G401.6 (cell line): ENCODE results near the gene MLC1.
"Not testable (repeated sequence)": the region's sequence is repeated elsewhere in the genome, so short reads cannot be mapped to it uniquely, and the experiment has no call there.

Experiments
- FAIRE-seq: peaks from 2 replicates; lab custom pipeline; 2012; peaks lifted over from hg19 to GRCh38; lab: Jason Lieb, UNC

MLC1 gene

GRCh38 chr22:50102946-50103345 is 17.7 kb upstream of the MLC1 start:
- no peak for FAIRE-seq

GRCh38 chr22:50101870-50102565 is 16.8 kb upstream of the MLC1 start:
- FAIRE-seq = no peak

GRCh38 chr22:50098052-50098451 is 12.8 kb upstream of the MLC1 start:
- FAIRE-seq = peak; percentile 77

GRCh38 chr22:50092342-50092741 is 7.1 kb upstream of the MLC1 start:
- no peak for FAIRE-seq

- no peak for FAIRE-seq
Measured at GRCh38 chr22:50091092-50091768, 6.0 kb upstream of the MLC1 start.

GRCh38 chr22:50090412-50090714 is 5.1 kb upstream of the MLC1 start:
- FAIRE-seq = no peak

DNA sequence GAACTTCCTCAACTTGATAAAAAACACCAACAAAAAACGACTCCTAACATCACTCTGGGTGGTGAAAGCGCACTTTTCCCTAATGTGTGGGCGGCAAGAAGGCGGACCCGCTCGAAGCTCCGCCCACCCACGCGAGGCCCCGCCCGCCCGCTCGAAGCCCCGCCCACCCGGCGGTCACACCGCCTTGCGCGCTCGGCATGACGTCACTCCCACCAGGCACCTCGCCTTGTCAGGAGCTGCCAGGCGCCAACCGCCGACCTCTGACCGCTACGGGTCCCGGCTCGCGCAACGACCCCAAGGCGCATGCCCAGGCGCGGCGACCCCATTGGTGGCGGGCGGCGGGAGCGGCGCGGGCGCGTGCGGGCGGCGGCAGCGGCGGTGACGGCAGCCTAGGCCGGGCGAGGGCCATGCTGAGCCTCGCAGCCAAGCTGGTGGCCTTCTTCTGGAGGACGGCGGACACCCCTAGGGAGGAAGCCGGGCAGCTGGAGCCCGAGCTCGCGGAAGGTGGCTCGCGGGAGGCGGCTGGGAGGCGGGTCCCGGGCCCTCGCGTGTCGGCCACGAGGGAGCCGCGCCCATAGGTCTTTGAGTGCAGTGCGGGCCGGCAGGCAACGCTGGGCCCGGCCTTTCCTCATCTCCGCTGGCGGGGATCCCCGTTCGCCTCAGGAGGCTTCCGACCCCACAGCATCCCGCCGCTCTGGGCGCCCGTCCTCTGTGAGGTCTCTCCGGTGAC is 4.6 kb upstream of the MLC1 start, which contains the start of gene MOV10L1:
TSS of gene MOV10L1 (plus strand) at position 325 of the 730 bp plus-strand sequence. CDS start at position 408, 83 bp downstream.
- FAIRE-seq = no peak

GRCh38 chr22:50089231-50089630 is 4.0 kb upstream of the MLC1 start:
- no peak for FAIRE-seq

GRCh38 chr22:50088096-50088495 is 2.9 kb upstream of the MLC1 start:
- FAIRE-seq = no peak

- FAIRE-seq = no peak
Measured at GRCh38 chr22:50087646-50088045, 2.4 kb upstream of the MLC1 start.

GRCh38 chr22:50086975-50087374 is 1.7 kb upstream of the MLC1 start:
- not testable (repeated sequence) for FAIRE-seq

DNA sequence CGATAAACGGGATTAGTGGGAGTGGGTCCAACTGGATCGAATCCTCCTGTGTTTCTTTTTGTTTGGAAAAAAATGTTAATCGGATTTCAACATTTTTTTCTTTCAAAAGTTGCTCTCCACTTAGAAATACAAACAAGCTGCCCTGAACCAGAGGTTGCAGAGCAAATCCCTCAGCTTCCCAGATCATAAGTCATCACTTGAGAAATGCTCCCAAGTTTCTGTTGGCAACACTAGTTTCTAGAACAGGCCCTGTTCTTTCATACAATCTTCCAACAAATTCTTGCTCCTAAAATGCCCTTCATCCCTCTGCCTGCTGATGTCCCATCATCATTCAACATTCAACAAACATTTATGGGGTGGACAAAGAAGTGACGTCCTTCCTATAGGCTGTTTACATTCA is 1.3 kb upstream of the MLC1 start:
- FAIRE-seq = no peak

DNA sequence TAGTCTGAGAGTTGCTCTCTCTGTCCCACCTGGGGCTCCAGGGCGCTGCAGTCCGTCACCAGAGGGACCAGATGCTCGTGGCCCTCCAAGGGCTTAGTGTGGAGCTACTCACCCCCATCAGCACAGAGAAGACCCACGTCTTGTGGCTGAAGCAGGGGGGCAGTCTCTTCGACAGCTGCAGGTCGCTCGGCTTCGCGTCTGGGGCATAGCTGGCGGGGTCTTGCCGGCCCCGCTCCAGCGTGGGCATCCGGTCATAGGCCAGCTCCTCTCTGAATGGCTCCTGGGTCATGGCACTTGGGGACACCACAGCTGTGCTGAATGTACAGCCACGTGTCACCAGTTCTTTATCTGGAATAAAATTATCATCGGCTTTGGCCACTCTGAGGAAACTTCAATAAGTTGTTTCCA is 608 bp downstream of the MLC1 start:
- FAIRE-seq = no peak

DNA sequence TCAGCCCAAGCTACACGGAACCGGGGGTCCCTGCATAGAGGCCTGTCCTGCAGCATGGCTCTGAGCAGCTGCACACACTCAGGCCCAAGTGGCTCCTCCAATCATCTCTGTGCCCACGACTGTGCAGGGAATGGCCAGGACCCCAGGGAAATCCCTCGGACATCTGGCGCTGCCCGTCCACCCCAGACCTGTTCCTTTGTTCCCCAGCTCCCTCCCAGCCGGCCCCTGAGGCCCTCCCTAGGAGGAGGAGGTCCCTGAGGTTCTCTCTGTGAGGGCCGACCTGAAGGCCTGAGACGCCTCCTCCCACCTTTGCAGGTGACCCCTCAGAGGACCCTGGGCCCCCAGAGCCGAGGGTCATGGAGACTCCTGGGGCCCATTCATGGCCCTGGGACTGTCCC is 1.1 kb downstream of the MLC1 start:
- FAIRE-seq = no peak

- no peak for FAIRE-seq
Measured at GRCh38 chr22:50083462-50084079, 1.7 kb downstream of the MLC1 start.

DNA sequence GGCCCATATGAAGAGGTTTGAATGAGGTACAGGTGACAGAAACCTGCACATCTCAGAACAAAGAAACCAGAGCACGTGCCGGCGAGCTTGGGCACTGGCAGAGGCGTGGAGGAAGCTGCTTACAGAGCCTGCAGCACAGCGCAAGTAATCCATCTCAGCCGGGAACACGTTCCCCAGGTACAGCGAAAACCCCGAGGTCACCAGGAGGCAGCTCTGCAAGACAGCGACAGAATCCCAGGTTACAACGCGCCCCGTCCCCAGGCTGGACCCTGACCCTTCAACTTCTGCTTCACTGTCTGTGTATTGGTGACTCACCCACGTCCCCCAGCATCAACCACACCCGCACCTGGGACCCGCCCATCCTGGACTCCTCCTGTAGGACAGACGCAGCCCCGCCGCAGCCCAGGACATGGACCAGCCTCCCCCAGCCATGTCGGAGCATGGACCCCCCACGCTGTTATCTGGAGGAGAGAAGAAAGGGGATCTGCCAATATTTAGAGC is 2.2 kb downstream of the MLC1 start:
- FAIRE-seq = no peak

GRCh38 chr22:50082197-50082715 is 3.0 kb downstream of the MLC1 start:
- no peak for FAIRE-seq

DNA sequence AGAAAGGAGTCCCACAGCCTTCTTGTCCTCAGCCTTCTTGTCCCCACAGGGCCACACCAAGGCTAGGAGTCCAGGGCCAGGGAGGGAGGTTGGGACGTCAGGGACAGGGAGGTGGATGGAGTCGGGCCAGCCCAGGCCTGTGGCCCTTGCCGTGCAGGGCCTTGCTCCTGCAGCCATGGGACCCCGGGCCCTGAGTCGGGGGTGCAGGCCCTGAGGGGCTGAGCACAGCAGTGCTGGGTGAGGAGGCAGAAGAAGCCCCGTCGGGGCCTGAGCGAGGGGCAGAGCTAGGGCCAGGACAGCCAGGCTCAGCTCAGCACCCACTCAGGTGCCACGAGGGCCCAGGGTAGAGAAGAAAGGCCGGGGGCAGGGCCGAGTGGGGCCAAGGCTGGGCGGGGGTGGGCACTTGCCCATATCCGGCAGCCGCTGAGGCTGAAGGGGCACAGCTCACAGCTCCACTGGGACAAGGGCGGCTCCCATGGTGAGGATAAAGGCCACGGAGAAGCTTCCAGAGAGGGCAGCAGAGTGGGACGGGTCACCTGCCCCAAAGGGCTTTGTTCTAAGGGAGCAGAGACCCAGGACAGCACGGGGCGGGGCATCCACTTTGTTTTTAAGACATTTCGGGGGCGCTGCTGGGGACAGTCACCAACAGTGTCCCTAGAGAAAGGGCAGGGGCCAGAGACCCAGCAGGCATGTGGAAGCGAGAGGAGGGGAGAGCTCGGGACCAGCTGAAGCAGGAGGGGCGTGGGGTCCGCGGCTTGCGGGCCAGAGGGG is 3.6 kb downstream of the MLC1 start:
- FAIRE-seq = no peak

DNA sequence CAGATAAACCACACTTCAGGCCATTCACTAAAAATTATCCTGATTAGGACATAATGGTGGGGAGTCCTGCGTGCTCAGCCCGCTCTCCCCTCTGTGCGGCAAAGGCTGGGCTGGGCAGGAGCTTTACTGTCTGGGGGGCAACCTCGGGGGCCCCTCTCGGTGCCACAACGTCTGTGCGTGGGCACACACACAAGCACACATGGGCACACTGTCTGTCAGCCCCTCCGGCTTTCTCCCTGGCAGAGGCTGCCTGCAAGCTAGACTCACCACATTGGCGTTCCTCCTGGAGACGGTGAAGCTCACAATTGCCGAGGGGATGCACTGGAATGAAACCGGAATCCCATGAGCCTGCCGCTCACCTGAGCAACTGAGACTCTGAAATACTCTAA is 5.2 kb downstream of the MLC1 start:
- FAIRE-seq = no peak

DNA sequence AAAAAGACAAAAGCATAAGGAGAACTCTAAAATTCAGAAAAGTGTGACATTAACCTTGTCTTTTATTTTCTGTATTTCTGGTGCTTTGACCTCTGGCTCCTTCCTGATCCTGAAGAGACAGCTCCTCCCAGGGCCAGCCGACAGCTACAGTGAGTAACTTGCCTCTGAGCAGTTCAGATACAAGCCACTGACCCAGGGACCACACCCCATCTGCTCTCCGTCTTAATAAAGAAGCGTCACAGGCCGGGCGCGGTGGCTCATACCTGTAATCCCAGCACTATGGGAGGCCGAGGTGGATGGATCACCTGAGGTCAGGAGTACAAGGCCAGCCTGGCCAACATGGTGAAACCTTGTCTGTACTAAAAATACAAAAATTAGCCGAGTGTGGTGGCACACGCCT is 6.5 kb downstream of the MLC1 start:
- FAIRE-seq = no peak

- FAIRE-seq = no peak
Measured at GRCh38 chr22:50078246-50078645, 7.0 kb downstream of the MLC1 start.
